Transverse colon (tissue), 4 donors: ENCODE measurements around the gene TLR9.
A peak's percentile ranks its signal among the peaks of the same experiment; 100 is the strongest.

Experiments used
- POLR2A ChIP-seq: fragments of 450-650 bp; IDR thresholded peaks from one replicate; pipeline ENCODE4 v1.6.1; 2016; ENCODE audit warnings: antibody characterized with exemption, mild to moderate bottlenecking, moderate library complexity
- POLR2AphosphoS5 ChIP-seq, 3 donors: sonication (generic); formaldehyde crosslinking; IDR thresholded peaks; one replicate each; pipeline ENCODE4 v1.6.1; 2016; ENCODE audit warnings: antibody characterized with exemption in 3 of 3
- TF ChIP-seq, protein P1 (sequence below), 5 experiments: fragments of 200-600 bp in 3 of 5; fragments of 450-650 bp in 2 of 5; sonication (generic) in 3 of 5; IDR thresholded peaks; 1 replicate in 2 of 5; 2 replicates in 3 of 5; pipeline ENCODE4 v1.5.1; 2016 to 2017; ENCODE audit warnings: antibody characterized with exemption in 5 of 5, inconsistent platforms in 3 of 5, mild to moderate bottlenecking in 2 of 5, moderate library complexity in 1 of 5

DNA sequence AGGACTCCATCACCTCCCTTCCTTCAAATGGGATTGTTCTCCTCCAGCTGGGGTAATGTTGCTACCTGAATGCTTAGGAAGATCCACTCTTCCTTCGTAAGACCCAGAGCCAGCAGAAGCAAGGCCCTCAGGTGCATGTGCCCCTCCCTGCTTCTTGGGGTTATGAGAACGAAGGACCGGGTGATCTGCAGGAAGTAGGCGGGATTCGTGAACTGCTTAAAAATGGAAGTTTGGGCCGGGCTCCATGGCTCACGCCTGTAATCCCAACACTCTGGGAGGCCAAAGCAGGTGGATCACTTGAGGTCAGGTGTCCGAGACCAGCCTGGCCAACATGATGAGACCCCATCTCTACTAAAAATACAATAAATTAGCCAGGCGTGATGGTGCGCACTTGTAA, 8.0 kb downstream of the TLR9 start:
- TF ChIP-seq POLR2A (peak; percentile 7), POLR2AphosphoS5 (IDR thresholded peaks at IDR 0.05) (no peak)
- TF ChIP-seq, protein P1, sequence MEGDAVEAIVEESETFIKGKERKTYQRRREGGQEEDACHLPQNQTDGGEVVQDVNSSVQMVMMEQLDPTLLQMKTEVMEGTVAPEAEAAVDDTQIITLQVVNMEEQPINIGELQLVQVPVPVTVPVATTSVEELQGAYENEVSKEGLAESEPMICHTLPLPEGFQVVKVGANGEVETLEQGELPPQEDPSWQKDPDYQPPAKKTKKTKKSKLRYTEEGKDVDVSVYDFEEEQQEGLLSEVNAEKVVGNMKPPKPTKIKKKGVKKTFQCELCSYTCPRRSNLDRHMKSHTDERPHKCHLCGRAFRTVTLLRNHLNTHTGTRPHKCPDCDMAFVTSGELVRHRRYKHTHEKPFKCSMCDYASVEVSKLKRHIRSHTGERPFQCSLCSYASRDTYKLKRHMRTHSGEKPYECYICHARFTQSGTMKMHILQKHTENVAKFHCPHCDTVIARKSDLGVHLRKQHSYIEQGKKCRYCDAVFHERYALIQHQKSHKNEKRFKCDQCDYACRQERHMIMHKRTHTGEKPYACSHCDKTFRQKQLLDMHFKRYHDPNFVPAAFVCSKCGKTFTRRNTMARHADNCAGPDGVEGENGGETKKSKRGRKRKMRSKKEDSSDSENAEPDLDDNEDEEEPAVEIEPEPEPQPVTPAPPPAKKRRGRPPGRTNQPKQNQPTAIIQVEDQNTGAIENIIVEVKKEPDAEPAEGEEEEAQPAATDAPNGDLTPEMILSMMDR (IDR thresholded peaks at IDR 0.05): no peak
